ENCODE results near the gene GPR158.

The GPR158 gene

DNA sequence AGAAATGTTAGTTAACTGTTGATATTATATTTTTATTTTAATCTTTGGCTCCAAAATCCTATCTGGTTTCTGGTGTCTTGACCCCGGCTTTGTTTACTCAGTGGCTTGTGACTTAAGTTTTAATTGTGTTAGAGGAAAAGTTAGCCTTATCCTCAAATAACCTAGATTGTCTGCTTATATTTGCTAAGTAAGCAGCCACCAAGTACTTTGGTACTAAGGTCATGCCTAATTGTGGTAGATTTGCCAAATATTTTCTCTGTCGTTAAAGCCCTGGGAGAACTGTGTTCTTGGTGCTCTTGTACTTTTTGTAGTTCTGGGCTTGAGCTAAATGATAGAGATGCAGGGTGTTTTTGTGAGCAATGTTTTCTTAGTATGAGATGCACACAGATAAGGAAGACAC lies 34.8 kb downstream of the GPR158 start:
- no peak for DNase-seq

DNA sequence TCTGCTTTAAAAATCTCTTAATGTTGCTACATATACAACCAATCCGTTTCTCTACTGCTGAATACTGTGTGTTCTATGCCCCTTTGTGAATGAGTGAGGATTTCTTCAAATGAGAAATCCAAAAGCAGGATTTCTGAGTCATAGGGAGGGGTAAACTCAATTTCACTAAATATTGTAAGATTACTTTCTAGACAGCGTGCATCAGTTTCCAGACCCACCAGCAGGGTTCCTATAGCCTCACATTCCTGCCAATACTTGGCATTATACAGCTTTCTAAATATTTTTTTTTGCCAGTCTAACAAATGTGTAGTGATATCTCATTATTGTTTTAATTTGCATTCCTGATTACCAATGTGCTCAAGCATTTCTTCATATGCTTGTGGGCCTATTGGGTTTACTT lies 35.5 kb downstream of the GPR158 start:
- no peak for DNase-seq

DNA sequence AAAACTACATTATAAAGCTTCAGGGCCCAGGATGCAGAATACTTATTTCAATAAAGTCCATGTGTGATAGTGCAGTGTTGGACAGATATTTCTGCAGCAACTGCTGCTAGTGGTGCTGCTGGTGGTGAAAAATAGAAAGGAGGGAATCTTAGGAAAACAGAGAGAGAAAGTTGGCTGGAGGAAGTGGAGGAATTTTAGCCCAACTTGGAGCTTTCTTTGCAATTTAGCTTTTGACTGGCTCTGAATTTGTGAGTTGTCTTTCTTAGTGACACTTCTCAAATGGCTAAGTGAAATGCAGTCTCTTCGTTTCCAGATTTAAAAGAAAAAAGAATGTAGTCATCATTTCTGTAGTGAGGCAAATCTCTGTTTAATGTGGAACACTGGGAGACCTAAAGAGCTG lies 45.4 kb downstream of the GPR158 start:
- DNase-seq: no peak

DNA sequence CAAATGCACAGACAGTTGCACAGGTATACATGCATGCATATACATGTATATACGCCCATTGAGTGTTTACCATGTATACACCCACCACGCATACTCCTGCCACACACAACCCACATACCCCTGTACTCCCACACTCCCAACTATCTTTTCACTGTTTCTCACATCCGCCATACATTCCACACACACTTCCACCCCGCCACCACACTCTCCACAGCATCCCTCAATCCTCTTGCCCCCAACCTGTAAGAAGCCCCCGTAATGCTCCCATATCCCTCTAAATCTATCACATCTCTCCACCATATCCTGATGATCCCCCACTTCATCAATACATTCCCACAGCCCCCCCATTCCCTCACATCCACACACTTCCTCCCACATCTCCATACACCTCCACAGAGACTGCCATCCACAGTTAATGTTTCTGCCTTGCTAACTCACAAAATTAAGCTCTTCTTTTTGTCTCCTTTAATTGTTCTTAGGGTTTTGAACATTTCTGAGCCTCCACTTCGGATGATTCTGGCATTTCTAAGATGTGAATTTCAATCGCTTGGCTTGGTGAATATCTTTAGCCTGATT lies 47.4 kb downstream of the GPR158 start:
- no peak for DNase-seq

DNA sequence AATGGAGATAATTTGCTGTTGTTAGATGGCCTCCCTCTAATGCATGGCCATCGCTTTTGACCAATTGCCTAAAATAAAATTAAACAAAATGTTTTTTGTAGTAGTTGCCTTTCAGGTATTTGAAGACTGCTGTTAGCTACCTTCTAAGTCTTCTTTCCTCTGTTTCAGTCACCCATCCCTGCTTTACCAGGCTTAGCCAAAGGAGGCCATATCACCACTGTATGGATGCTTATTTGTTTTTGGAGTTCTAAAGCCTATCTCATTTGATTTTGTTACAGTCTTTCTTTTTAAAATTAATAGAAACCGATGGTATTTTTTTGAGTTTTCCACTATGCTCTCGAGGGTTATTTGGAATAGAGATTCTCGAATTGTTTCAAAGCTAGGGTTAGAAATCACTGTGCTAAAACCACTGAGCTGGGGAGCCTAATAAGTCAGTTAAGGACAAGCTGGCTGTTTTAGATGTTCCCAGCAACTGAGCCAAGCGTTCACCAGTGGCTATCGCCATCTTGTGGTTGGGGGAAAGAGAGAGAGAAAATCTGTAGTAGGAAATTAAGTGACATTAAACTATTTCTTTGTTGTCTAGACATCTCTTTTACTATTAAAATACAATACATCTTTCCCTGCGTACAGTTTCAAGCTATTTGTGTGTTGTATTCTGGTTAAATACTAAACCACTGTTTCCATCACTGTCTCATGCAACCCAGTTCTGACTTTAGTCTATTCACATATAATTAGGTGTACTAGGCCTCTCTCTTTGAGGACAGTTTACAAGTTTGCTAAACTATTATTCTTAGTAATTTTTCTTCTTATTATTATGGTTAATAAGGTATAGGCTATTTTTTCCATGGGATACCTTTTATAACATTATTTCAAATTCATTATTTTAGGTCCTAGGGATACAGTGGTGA lies 52.2 kb downstream of the GPR158 start:
- no peak for DNase-seq

DNA sequence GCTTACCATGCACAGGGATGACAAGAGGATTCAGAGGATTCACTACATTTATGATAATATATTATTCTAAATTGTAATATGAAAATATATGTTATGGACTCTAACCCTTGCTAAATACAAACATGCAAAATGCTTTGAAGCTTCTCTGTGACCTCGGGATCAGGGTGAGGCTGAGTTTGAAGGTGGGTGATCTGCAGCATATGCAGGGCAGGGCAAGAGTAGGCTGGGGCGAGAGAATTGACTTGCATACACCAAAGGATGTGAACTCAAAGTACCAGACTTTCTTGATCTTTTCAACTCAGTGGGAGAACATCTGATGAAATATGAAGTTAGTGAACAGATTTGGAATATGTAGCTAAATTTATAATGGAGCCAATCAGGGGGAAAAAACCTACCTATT lies 57.0 kb downstream of the GPR158 start:
- DNase-seq: no peak

DNA sequence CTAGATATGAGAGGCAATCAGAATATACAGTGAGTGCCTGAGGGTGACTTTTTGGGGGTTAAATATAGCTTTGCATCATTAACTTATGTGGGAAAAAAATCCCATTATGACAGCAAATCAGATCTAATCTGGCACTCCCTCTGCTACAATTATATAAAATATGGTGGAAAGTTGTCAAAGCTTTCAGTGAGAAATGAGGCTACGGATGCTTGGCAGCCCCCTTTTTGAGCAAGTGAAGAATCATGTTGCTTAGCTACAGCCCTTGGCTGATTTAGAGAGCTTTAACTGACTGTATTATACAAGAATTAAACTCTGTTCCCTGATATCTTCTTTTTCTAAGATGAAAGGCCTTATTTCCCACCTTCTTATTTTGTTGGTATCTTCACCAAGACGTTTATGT lies 57.4 kb downstream of the GPR158 start:
- DNase-seq: no peak

DNA sequence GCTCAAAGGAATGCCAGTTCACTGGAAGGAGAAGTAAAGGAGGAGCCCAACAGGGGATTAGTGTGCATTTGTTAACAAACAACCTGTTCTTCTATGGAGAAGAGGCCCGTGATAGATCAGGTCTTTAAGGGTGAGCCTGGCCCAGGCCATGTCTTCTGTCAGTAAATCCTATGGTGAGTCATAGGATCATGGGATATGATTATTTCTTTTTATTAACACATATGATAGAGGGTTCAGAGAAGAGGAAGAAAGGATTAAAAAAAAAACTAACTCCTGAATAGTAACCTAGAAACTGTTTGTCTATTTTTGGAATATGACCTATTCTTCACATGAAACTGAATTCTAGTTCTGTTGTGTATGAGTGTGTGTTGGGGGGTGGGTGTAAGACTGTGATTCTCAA lies 70.4 kb downstream of the GPR158 start:
- DNase-seq: no peak

DNA sequence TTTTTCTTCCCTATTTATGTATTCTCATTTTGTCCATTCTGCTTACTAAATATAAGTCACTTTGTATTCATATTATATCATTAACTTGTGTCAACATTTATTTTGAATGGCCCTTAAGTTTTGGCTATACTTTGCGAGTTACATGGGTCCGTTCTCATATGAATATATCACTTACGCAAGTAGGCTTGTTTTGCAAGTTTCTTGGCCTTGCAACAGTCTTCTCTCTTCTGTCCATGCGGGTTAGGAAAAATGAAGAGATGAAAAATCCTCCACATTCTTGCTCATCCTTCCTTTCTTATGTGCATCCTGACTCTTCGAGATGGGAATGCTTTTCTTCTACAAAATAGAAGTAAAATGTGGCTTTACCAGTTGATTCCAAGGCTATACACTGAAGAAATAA lies 82.8 kb downstream of the GPR158 start:
- no peak for DNase-seq

DNA sequence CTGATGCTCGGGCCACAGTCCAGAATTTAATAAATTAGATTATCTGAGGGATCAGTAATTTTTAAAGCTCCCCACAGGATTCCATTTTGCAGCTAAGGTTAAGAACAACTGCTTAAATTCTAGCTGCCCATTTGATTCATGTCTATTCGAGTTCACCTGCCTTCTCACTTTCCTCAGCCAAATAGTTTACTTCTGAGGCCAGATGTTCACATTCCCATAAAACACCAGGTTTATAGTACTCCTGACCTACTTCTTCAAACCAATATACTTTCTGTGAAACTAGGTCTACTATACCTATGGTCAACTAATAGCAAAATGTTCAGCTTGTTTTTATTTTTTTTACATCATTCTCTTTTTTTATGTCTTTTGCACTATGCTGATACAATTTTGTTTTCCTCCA lies 86.3 kb downstream of the GPR158 start:
- DNase-seq: no peak

DNA sequence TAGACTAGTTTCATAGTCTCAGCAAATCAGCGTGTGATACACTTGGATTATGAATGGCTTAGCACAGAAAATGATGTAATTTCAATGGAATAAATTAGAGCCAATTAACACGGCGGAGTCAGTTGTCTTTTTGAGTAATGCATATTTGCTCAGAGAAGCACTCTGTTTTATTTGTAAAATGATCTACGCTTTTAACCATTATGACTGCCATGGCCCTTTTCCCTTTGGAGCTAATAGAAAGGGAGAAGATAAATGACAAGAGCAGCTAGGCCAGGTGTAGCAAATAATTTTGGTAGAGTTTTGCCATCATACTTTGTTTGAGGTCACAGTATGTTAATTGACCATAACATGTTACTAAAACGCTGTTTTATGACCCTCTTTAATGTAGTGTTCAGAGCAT lies 86.8 kb downstream of the GPR158 start:
- no peak for DNase-seq

DNA sequence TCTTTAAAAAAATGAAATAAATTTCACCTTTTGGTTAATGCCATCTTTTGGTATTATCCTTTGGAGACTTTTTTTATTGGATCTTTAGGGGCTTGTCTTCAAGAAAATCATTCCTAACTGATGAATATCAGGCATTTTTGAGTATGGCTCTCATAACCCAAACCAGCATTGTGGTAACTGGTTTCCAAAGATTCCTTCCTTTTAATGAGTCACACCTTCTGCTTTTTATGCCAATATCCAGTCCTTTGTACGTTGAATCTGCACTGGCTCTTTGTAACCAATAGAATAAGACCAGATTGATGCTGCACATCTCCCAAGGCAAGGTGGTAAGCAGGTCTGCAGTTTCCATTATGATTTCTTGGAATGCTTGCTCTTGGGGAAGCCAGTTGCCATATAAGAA lies 89.1 kb downstream of the GPR158 start:
- no peak for DNase-seq

DNA sequence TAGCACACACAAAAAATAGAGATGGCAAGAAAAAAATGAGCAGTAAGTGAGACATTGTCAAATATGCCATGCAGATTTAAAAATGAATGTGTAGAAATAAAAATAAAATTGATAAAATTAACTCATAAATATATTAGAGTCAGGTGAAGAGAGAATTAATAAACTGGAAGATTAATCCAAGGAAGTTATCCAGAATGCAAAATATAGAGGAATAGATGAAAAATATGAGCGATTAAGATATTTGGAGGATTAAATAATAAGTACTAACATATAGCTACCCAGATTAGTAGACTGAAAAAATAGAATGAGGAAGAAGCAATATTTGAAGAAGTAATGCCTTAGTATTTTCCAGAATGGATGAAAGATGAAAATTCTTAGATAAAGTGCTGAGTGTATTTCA lies 103.4 kb downstream of the GPR158 start:
- no peak for DNase-seq

DNA sequence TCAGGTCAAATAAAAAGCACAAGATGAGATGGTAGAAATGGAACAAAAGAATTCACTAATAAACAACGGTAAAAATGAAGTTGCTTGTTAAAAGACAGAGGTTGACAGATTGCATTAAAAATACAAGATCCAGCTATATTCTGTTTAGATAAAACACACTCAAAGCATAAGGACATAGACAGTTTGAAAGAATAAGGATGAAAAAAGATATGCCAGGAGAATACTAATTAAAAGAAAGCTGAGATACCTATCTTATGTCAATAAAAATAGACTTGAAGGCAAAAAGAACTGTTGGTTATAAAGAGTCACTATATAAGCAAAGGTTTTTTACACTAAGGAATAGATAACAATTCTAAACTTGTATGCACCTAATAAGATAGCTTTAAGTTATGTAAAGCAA lies 105.3 kb downstream of the GPR158 start:
- no peak for DNase-seq

DNA sequence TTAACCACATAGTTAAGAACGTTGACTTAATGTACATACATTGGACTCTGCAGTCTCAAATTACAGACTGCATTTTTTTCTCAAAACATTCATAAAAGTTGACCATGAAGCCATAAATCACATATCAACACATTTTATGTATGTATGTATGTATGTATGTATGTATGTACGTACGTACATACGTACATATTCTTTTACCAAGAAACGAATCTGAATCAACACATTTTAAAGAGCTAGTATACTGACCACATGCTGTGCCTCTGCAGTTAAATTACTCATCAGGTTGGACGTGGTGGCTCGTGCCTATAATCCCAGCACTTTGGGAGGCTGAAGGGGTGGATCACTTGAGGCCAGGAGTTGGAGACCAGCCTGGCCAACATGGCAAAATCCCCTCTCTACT lies 105.8 kb downstream of the GPR158 start:
- DNase-seq: no peak

DNA sequence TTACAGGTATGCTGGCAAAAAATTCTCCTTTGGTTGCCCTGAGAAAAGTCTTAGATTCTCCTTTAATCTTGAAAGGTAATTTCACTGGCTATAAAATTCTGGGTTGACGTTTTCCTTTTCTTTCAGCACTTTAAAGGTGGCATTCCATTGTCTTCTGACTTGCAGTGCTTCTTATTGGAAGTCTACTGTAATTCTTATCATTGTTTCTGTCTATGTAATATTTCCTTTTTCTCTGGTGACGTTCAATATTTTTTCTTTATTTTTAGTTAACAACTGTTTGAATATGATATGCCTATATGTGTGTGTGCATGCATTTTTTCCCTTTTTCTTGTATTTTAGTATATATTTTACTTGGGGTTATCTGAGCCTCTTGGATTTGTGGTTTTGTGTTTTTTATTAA lies 111.0 kb downstream of the GPR158 start:
- no peak for DNase-seq

DNA sequence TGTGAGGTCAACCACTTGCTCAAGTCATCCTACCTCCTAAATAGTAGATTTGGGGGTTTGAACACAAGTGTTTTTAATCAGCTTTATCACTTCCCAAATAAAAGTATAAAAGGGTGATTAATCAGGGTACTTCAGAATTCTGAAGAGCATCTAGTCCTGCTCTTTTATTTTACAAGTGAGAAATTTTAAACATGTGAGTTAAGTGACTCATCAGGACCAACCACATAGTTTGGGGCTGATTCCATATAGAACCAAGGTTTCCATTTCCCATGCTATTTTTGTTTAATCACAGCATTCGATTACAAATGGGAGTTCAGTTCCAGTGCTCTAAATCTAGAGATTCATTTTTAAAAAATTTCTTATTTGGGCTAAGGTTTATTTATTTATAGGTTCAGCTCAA lies 113.4 kb downstream of the GPR158 start:
- no peak for DNase-seq

DNA sequence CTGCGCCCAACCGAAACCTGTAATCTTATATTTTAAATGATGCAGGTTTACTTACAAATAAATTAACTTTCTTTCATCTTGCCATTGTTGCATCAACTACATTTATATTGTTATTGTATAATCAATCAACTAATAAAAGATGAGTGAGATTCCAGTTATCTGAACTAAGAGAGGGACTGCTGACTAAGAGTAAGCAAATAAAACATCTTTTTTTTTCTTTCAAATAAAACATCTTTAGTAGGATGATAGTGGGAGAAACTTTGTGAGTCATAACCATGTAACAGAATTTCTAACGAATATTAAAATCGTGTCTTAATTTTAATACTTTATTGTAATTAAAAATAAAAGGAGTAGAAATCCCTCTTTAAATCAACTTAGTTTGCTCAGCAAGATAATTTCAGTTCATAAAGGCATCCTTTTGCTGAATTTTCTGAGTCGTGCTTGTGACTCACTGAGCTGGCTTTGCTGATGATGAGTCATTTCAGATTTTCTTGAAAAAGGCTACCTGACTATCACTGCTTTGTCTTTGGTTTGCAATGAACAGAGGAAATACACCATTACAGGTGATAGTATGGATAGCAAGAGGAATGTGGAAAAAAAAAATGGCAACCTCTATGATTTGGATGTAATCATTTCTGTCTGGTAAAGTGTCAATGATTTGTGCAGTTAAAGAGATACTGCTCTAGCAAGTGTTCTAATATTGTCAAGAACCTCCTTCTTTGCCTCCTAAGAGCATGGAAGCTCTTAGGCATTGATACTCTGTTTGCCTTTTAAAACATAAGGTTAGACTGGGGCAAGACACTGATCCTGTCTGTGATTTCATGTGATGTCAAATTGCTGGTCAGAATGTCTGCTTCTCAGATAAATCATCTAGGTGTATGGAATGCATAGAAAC lies 119.5 kb downstream of the GPR158 start:
- no peak for DNase-seq

DNA sequence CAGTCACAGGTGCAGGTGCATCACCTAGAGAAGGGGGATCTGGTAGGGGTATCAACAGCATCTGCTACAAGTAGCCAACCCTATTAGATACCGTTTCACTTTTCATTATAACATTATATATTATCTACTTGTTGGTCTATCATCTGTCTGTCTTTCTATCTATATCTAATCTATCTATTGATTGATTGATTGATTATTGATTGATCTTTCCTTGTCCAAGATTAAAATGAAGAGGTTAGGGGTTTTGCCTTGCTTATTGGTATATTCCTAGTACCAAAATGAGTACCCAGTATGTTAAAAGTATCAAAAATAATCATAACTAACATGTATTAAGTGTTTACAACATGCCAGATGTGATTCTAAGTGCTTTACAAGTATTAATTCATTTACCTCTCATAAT lies 121.5 kb downstream of the GPR158 start:
- no peak for DNase-seq

DNA sequence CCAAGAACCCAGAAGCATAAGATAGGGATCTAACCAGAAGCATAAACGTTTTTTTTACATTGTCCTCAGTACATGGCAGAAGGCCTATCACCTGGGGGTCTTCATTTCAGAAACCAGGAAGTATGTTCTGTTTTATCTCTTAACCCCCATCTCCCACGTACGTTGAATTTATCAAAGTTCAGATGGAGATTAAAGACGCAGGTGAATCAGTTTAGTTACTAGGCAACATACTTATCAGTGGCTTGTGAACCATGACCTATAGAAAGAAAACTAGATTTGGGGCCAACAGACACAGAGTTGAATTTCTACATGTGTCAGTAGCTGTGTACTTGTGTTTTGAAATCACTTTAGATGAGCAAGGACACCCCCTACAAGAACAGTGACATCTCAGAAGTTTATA lies 122.7 kb downstream of the GPR158 start:
- DNase-seq: no peak

DNA sequence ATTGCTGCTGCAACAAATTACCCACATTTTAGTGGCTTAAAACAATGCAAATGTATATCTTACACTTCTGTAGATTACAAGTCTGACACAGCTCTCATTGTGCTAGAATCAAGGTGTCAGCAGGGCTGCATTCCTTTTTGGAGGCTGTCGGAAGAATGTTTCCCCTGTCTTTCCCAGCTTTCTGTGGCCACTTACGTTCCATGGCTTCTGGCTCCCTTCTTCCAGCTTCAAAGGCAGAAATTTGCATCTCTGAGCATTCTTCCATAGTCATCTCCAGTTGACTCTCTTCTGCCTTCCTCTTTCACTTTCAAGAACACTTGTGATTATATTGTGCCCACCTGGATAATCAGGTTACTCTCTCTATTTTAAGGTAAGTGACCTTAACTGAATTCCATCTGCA lies 125.3 kb downstream of the GPR158 start:
- no peak for DNase-seq

DNA sequence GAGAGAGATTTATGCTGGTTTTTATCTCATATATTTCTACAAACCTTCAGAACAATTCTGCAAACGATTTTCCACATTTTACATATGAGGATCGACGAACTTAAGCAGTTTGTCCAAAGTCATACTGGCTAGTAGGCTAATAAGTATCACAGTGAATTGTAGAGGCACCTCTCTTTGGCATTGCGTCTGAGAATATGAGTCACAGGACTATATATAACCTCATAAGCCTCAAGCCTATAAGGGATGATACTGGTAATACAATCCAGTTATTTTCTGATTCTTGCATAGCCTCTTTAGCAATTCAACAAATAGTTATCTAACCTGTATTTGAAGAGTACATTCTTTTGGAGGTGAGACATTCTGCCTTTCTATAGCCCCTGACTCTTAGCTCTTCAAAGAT lies 129.8 kb downstream of the GPR158 start:
- DNase-seq: no peak

DNA sequence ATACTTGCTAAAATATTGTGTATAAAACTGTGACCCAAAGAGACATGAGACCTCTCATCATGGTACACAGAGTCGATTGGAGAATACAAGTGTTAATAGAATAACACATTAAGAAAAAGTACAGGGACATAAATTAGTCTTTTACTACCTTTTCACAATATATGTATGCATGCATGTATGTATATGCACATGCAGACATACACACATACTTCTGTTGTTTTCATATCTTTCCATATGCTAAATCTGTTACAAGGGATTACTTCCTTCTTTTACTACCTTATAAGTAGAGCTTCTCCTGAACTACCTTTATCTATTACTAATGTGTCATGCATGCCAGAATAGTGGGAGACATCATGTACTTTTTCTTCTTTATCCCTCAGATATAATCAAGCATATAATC lies 131.6 kb downstream of the GPR158 start:
- DNase-seq: no peak

DNA sequence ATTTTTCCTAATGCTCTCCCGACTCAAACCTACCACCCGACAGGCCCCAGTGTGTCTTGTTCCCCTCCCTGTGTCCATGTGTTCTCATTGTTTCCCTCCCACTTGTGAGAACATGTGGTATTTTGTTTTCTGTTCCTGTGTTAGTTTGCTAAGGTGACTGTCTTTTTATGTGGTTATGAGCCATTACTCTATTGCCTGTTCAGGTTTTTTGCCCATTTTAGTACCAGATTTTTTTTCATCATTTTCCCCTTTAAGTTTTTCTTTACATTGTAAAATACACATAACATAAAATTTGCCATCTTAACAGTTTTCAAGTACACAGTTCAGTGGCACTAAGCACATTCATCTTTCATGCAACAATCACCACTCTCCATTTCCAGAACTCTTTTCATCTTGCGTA lies 133.5 kb downstream of the GPR158 start:
- DNase-seq: no peak

All from activated CD4-positive, alpha-beta T cell treated with anti-CD3 and anti-CD28 coated beads for 4 hours (primary cell).